Activated T-cell treated with anti-CD3 and anti-CD28 coated beads for 1 hour (primary cell): Measurements from ENCODE around the gene MRPS5.

Source experiments
- DNase-seq: peaks from one replicate; pipeline ENCODE4 v3.0.0-alpha.2; 2020; ENCODE audit warnings: low read depth

MRPS5 gene

GRCh38 chr2:95060446-95061118 lies 61.0 kb downstream of the MRPS5 start:
- no peak for DNase-seq

GRCh38 chr2:95059656-95060370 lies 61.8 kb downstream of the MRPS5 start:
- DNase-seq: no peak

- DNase-seq: no peak
These were observed 62.5 kb downstream of the MRPS5 start for GRCh38 chr2:95058989-95059641.

GRCh38 chr2:95058466-95058988 lies 63.1 kb downstream of the MRPS5 start:
- no peak for DNase-seq

- DNase-seq: no peak
These were observed 63.9 kb downstream of the MRPS5 start for GRCh38 chr2:95057535-95058370.

- DNase-seq: no peak
These were observed 64.8 kb downstream of the MRPS5 start for GRCh38 chr2:95056461-95057459.

GRCh38 chr2:95056044-95056443 lies 65.6 kb downstream of the MRPS5 start:
- no peak for DNase-seq

GRCh38 chr2:95055262-95055661 lies 66.3 kb downstream of the MRPS5 start:
- no peak for DNase-seq

- DNase-seq: no peak
These were observed 67.6 kb downstream of the MRPS5 start for GRCh38 chr2:95054016-95054415.

- no peak for DNase-seq
These were observed 68.1 kb downstream of the MRPS5 start for GRCh38 chr2:95053543-95053942.

- DNase-seq: no peak
These were observed 68.7 kb downstream of the MRPS5 start for GRCh38 chr2:95052804-95053479.

- no peak for DNase-seq
These were observed 69.3 kb downstream of the MRPS5 start for GRCh38 chr2:95052307-95052706.

- no peak for DNase-seq
These were observed 70.0 kb downstream of the MRPS5 start for GRCh38 chr2:95051626-95052025.

- no peak for DNase-seq
These were observed 71.0 kb downstream of the MRPS5 start for GRCh38 chr2:95050385-95051300.

- no peak for DNase-seq
These were observed 71.6 kb downstream of the MRPS5 start for GRCh38 chr2:95049961-95050360.

- no peak for DNase-seq
These were observed 72.0 kb downstream of the MRPS5 start for GRCh38 chr2:95049683-95049955.

- no peak for DNase-seq
These were observed 72.6 kb downstream of the MRPS5 start for GRCh38 chr2:95048825-95049682.
